ENCODE measurements around the gene TBCE. TPM values are rescaled to one million over a fixed set of nuclear protein-coding genes. Genes with fewer than 3 reads are reported as not detected.

TBCE gene
- polyA plus RNA-seq, 1 experiment, result 16.0 TPM

GRCh38 chr1:235336903-235337302 lies 30.3 kb upstream of the TBCE start:
- no peak overlapping the region for H3K4me3 ChIP-seq (ENCODE audit: low read depth, low read length)
- H3K36me3 ChIP-seq (ENCODE audit: control insufficient read depth, insufficient read depth, low read length), result peaks cover 1% of the 10 kb centered on the region; the same call in 1 of the 2 replicates
- TF ChIP-seq CTCF (IDR thresholded peaks at IDR 0.05; ENCODE audit: insufficient read depth, low read depth, low read length), result no peak
- DNase-seq (ENCODE audit: low read depth), result no peak
- POLR2A ChIA-PET, result no interaction called here
- CTCF ChIA-PET, result no interaction called here
- no peaks in the 10 kb centered on the region for H3K27me3 ChIP-seq (ENCODE audit: control insufficient read depth, insufficient read depth, low read length)

- CTCF ChIA-PET, result interaction anchor here (1.4 to 2.6 kb wide), 3 partner anchors 10 to 77 kb away, joined by 3 to 14 read pairs (median 6); partner anchors contain the start of gene GGPS1
- peaks cover 1% of the 10 kb centered on the region; the same call in 1 of the 2 replicates for H3K36me3 ChIP-seq (ENCODE audit: control insufficient read depth, insufficient read depth, low read length)
- no peak for DNase-seq (ENCODE audit: low read depth)
- no peaks in the 10 kb centered on the region for H3K27me3 ChIP-seq (ENCODE audit: control insufficient read depth, insufficient read depth, low read length)
- POLR2A ChIA-PET, result no interaction called here
- no peak for TF ChIP-seq CTCF (IDR thresholded peaks at IDR 0.05; ENCODE audit: insufficient read depth, low read depth, low read length)
- no peak overlapping the region for H3K4me3 ChIP-seq (ENCODE audit: low read depth, low read length)
Measured at GRCh38 chr1:235339746-235340145, 27.5 kb upstream of the TBCE start.

- no peak for DNase-seq (ENCODE audit: low read depth)
- Histone ChIP-seq H3K36me3 (ENCODE audit: control insufficient read depth, insufficient read depth, low read length) (peaks cover 1% of the 10 kb centered on the region; the same call in 1 of the 2 replicates), H3K27me3 (ENCODE audit: control insufficient read depth, insufficient read depth, low read length) (no peaks in the 10 kb centered on the region), H3K4me3 (ENCODE audit: low read depth, low read length) (no peak overlapping the region)
- no peak for TF ChIP-seq CTCF (IDR thresholded peaks at IDR 0.05; ENCODE audit: insufficient read depth, low read depth, low read length)
- CTCF ChIA-PET, result interaction anchor here (0.6 to 1.2 kb wide), 3 partner anchors 90 to 756 kb away, joined by 3 to 4 read pairs (median 3); no protein-coding TSS in a partner anchor
- POLR2A ChIA-PET, result interaction anchor here (0.8 kb wide), 1 partner anchor 14 kb away, joined by 5 read pairs; the partner anchor contains the start of gene ARID4B
Measured at GRCh38 chr1:235341334-235341733, 25.9 kb upstream of the TBCE start.

GRCh38 chr1:235342039-235342438 lies 25.2 kb upstream of the TBCE start:
- POLR2A ChIA-PET, result no interaction called here
- Histone ChIP-seq H3K4me3 (ENCODE audit: low read depth, low read length) (no peak overlapping the region), H3K36me3 (ENCODE audit: control insufficient read depth, insufficient read depth, low read length) (no peaks in the 10 kb centered on the region; the same call in 1 of the 2 replicates), H3K27me3 (ENCODE audit: control insufficient read depth, insufficient read depth, low read length) (no peaks in the 10 kb centered on the region)
- TF ChIP-seq CTCF (IDR thresholded peaks at IDR 0.05; ENCODE audit: insufficient read depth, low read depth, low read length), result no peak
- CTCF ChIA-PET, result interaction anchor here (0.6 to 1.2 kb wide), 3 partner anchors 73 to 757 kb away, joined by 3 read pairs; no protein-coding TSS in a partner anchor
- no peak for DNase-seq (ENCODE audit: low read depth)

- no peak for TF ChIP-seq CTCF (IDR thresholded peaks at IDR 0.05; ENCODE audit: insufficient read depth, low read depth, low read length)
- Histone ChIP-seq H3K27me3 (ENCODE audit: control insufficient read depth, insufficient read depth, low read length) (no peaks in the 10 kb centered on the region), H3K36me3 (ENCODE audit: control insufficient read depth, insufficient read depth, low read length) (no peaks in the 10 kb centered on the region; the same call in 1 of the 2 replicates), H3K4me3 (ENCODE audit: low read depth, low read length) (no peak overlapping the region)
- CTCF ChIA-PET, result interaction anchor here (0.9 to 1.2 kb wide), 2 partner anchors 73 to 91 kb away, joined by 3 read pairs; no protein-coding TSS in a partner anchor
- POLR2A ChIA-PET, result no interaction called here
- DNase-seq (ENCODE audit: low read depth), result no peak
Measured at GRCh38 chr1:235342471-235342870, 24.8 kb upstream of the TBCE start.

Measured in BJ (cell line).